Esophagus muscularis mucosa (tissue), 4 donors: ENCODE results near the gene ME3. TPM values are rescaled to one million over a fixed set of nuclear protein-coding genes. Genes with fewer than 3 reads are reported as not detected.

Experiments
- DNase-seq: peaks from one replicate; pipeline ENCODE4 v3.0.0-alpha.2; 2017; ENCODE audit errors: extremely low spot score
- H3K27ac ChIP-seq, 4 donors: fragments of 200-600 bp; sonication (generic); replicated peaks in 1 of 4; 1 replicate in 3 of 4; 2 replicates in 1 of 4; pipeline ENCODE4 v1.5.1; 2016 to 2019; ENCODE audit warnings: mild to moderate bottlenecking in 1 of 4
- H3K27me3 ChIP-seq, 4 donors: fragments of 200-600 bp; sonication (generic); one replicate each; pipeline versions ENCODE4 v1.5.1 to v1.6.0; 2016 to 2019
- H3K36me3 ChIP-seq, 4 donors: fragments of 200-600 bp; sonication (generic); one replicate each; pipeline ENCODE4 v1.5.1; 2016 to 2019
- H3K4me1 ChIP-seq, 4 donors: fragments of 200-600 bp; sonication (generic); one replicate each; pipeline ENCODE4 v1.5.1; 2016 to 2019
- H3K4me3 ChIP-seq, 4 donors: fragments of 200-600 bp; sonication (generic); 1 replicate in 2 of 4; 2 replicates in 2 of 4; pipeline ENCODE4 v1.5.1; 2016 to 2019; ENCODE audit warnings: mild to moderate bottlenecking in 4 of 4, moderate library complexity in 1 of 4
- H3K9me3 ChIP-seq, 4 donors: fragments of 200-600 bp; sonication (generic); 1 replicate in 3 of 4; 2 replicates in 1 of 4; pipeline ENCODE4 v1.5.1; 2016 to 2019
- EP300 ChIP-seq: sonication (generic); formaldehyde crosslinking; IDR thresholded peaks from one replicate; pipeline ENCODE4 v1.6.1; 2017; ENCODE audit warnings: antibody characterized with exemption
- POLR2A ChIP-seq: fragments of 450-650 bp; IDR thresholded peaks from one replicate; pipeline ENCODE4 v1.6.1; 2017; ENCODE audit warnings: antibody characterized with exemption, moderate library complexity, mild to moderate bottlenecking, low read depth
- POLR2AphosphoS5 ChIP-seq, 2 donors: sonication (generic); formaldehyde crosslinking; IDR thresholded peaks; one replicate each; pipeline ENCODE4 v1.6.1; 2017; ENCODE audit warnings: antibody characterized with exemption in 2 of 2
- WGBS: methylation state at CpG from one replicate; pipeline ENCODE4 v1.1.5; 2018; 5-methylcytosine and 5-hydroxymethylcytosine counted together
- intact Hi-C: fragments of 100-400 bp; cut with DNase I; formaldehyde crosslinking; loops from one replicate; pipeline ENCODE4 v1.15.1; 2023
- total RNA-seq, 4 donors: library from RNA; depleted of rRNA; stranded (reverse); fragments of >200 nt; gene quantifications; one replicate each; pipeline versions ENCODE4 v1.1.0 to v1.2.1, GENCODE V29; 2016
- TF ChIP-seq, protein P1 (sequence below), 3 experiments: fragments of 200-600 bp in 2 of 3; fragments of 450-650 bp in 1 of 3; sonication (generic) in 2 of 3; IDR thresholded peaks; one replicate each; pipeline ENCODE4 v1.5.1; 2017 to 2019; ENCODE audit warnings: antibody characterized with exemption in 3 of 3, mild to moderate bottlenecking in 2 of 3, moderate library complexity in 1 of 3

The ME3 gene
- total RNA-seq, 4 donors from 2014 or later: 20.4 to 50.1 (median 26.2) TPM

GRCh38 chr11:86492370-86493010 is 179.9 kb downstream of the ME3 start:
- DNase-seq: no peak
- TF ChIP-seq, protein P1, sequence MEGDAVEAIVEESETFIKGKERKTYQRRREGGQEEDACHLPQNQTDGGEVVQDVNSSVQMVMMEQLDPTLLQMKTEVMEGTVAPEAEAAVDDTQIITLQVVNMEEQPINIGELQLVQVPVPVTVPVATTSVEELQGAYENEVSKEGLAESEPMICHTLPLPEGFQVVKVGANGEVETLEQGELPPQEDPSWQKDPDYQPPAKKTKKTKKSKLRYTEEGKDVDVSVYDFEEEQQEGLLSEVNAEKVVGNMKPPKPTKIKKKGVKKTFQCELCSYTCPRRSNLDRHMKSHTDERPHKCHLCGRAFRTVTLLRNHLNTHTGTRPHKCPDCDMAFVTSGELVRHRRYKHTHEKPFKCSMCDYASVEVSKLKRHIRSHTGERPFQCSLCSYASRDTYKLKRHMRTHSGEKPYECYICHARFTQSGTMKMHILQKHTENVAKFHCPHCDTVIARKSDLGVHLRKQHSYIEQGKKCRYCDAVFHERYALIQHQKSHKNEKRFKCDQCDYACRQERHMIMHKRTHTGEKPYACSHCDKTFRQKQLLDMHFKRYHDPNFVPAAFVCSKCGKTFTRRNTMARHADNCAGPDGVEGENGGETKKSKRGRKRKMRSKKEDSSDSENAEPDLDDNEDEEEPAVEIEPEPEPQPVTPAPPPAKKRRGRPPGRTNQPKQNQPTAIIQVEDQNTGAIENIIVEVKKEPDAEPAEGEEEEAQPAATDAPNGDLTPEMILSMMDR (IDR thresholded peaks at IDR 0.05): no peak
- no peak for TF ChIP-seq POLR2A
- no peak for TF ChIP-seq POLR2AphosphoS5 (IDR thresholded peaks at IDR 0.05)
- no peak for TF ChIP-seq EP300
- 41% methylated on average over 4 of the region's 4 CpGs for WGBS
- peaks cover under 1 to 18% (median 11%) of the 10 kb centered on the region in 4 donors for H3K4me1 ChIP-seq
- H3K36me3 ChIP-seq: peaks cover 0 to 2% (median 0%) of the 10 kb centered on the region in 4 donors
- no peak overlapping the region for H3K27ac ChIP-seq
- no peaks in the 10 kb centered on the region for H3K9me3 ChIP-seq
- H3K27me3 ChIP-seq: no peaks in the 10 kb centered on the region
- no peak overlapping the region for H3K4me3 ChIP-seq
- intact Hi-C loops: no loop called here

DNA sequence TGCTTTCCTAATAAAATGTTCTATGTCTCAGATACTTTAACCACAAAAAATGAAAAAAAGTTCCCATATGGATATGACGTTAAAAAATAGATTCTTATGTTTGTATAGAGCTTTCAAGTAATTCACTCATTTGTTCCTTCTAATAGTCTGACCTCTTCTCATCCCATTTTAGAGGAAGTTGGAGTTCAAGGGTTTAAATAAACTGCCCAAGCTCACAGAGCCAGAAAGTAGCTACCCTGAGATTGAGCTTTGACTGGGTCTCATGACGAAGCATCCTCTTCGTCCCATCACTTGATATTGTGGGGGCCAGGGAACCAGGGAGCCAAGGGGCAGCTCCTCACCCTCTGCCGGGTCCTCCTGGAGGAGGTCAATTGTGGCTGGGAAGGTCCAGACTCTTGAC is 181.4 kb downstream of the ME3 start:
- no peak overlapping the region for H3K27ac ChIP-seq
- no peaks in the 10 kb centered on the region for H3K9me3 ChIP-seq
- peaks cover 5 to 27% (median 20%) of the 10 kb centered on the region in 4 donors for H3K4me1 ChIP-seq
- intact Hi-C loops: no loop called here
- no peaks in the 10 kb centered on the region for H3K36me3 ChIP-seq
- TF ChIP-seq, protein P1 (IDR thresholded peaks at IDR 0.05): no peak
- 80% methylated on average over 4 of the region's 4 CpGs for WGBS
- DNase-seq: no peak
- no peak overlapping the region for H3K4me3 ChIP-seq
- H3K27me3 ChIP-seq: no peaks in the 10 kb centered on the region

- no peak overlapping the region for H3K27ac ChIP-seq
- H3K27me3 ChIP-seq: no peaks in the 10 kb centered on the region
- DNase-seq: no peak
- peaks cover 5 to 31% (median 25%) of the 10 kb centered on the region in 4 donors for H3K4me1 ChIP-seq
- H3K36me3 ChIP-seq: no peaks in the 10 kb centered on the region
- intact Hi-C loops: no loop called here
- H3K4me3 ChIP-seq: no peak overlapping the region
- TF ChIP-seq, protein P1 (IDR thresholded peaks at IDR 0.05): no peak
- TF ChIP-seq POLR2A: no peak
- TF ChIP-seq EP300: no peak
- TF ChIP-seq POLR2AphosphoS5 (IDR thresholded peaks at IDR 0.05): no peak
- no peaks in the 10 kb centered on the region for H3K9me3 ChIP-seq
Observed at GRCh38 chr11:86490582-86490981, 181.8 kb downstream of the ME3 start.

GRCh38 chr11:86489442-86489841 is 183.0 kb downstream of the ME3 start:
- Histone ChIP-seq H3K4me3 (no peak overlapping the region), H3K4me1 (peaks cover 11 to 42% (median 36%) of the 10 kb centered on the region in 4 donors), H3K27me3 (no peaks in the 10 kb centered on the region), H3K36me3 (no peaks in the 10 kb centered on the region), H3K27ac (no peak overlapping the region), H3K9me3 (no peaks in the 10 kb centered on the region)
- no peak for DNase-seq
- intact Hi-C loops: no loop called here
- 84% methylated on average over 3 of the region's 3 CpGs for WGBS
- no peak for TF ChIP-seq POLR2A
- TF ChIP-seq, protein P1 (IDR thresholded peaks at IDR 0.05): no peak
- no peak for TF ChIP-seq EP300
- TF ChIP-seq POLR2AphosphoS5 (IDR thresholded peaks at IDR 0.05): no peak

DNA sequence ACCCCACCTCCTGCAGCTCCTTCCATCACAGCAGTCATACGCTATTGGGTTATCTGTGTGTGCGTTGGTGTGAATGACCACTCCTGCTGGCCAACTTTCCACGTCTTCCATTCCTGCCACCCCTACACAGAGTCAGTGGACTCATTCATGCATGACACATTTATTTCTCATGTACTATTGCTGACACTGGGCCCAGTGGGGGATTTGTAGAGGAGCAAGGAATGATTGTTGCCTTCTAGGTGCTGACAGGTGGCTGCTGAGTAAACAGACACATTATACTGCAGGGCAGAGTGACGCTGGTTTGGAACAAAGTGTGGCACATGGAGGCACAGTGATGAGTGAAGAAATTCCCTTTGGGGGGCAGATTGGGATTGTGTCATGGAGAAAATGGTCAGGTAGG is 183.9 kb downstream of the ME3 start:
- Histone ChIP-seq H3K27me3 (no peaks in the 10 kb centered on the region), H3K27ac (no peak overlapping the region), H3K4me3 (no peak overlapping the region), H3K4me1 (peaks cover 16 to 51% (median 45%) of the 10 kb centered on the region in 4 donors), H3K36me3 (no peaks in the 10 kb centered on the region), H3K9me3 (no peaks in the 10 kb centered on the region)
- TF ChIP-seq, protein P1 (IDR thresholded peaks at IDR 0.05): no peak
- no peak for TF ChIP-seq POLR2A
- no peak for TF ChIP-seq EP300
- TF ChIP-seq POLR2AphosphoS5 (IDR thresholded peaks at IDR 0.05): no peak
- intact Hi-C loops: no loop called here
- 100% methylated on average over 4 of the region's 4 CpGs for WGBS
- no peak for DNase-seq
